SJCRH30 (cell line): ENCODE data around the gene SLC27A3. TPM values are rescaled to one million over a fixed set of nuclear protein-coding genes. Genes with fewer than 3 reads are reported as not detected.
"Not testable (repeated sequence)": the region's sequence is repeated elsewhere in the genome, so short reads cannot be mapped to it uniquely, and the experiment has no call there.

Source experiments
- DNase-seq, 2 experiments: peaks; one replicate each; pipeline ENCODE4 v3.0.0-alpha.2; 2015 to 2020
- H3K27ac ChIP-seq: fragments of 250-450 bp; sonication (Bioruptor Pico); 2 replicates; pipeline ENCODE4 v1.5.1; 2020; ENCODE audit warnings: mild to moderate bottlenecking, moderate library complexity
- H3K27me3 ChIP-seq: fragments of 250-450 bp; sonication (Bioruptor Pico); 2 replicates; pipeline ENCODE4 v1.5.1; 2020; ENCODE audit warnings: mild to moderate bottlenecking, moderate library complexity
- H3K36me3 ChIP-seq: fragments of 250-450 bp; sonication (Bioruptor Pico); 2 replicates; pipeline ENCODE4 v1.5.1; 2020; ENCODE audit warnings: mild to moderate bottlenecking, moderate library complexity
- H3K4me1 ChIP-seq: fragments of 250-450 bp; sonication (Bioruptor Pico); 2 replicates; pipeline ENCODE4 v1.5.1; 2020; ENCODE audit warnings: mild to moderate bottlenecking, moderate library complexity
- H3K4me3 ChIP-seq: fragments of 250-450 bp; sonication (Bioruptor Pico); 2 replicates; pipeline ENCODE4 v1.5.1; 2020; ENCODE audit warnings: mild to moderate bottlenecking, moderate library complexity
- H3K9me3 ChIP-seq: fragments of 250-450 bp; sonication (Bioruptor Pico); replicated peaks from 2 replicates; pipeline ENCODE4 v1.5.1; 2020; ENCODE audit warnings: mild to moderate bottlenecking, moderate library complexity
- total RNA-seq: library from RNA; depleted of rRNA; stranded (reverse); fragments of >200 nt; shearing (Covaris generic); gene quantifications from 2 replicates; pipeline ENCODE4 v1.2.3, GENCODE V29; 2014

Gene SLC27A3
- total RNA-seq, 1 experiment from 2014 or later, result 2.1 TPM

DNA sequence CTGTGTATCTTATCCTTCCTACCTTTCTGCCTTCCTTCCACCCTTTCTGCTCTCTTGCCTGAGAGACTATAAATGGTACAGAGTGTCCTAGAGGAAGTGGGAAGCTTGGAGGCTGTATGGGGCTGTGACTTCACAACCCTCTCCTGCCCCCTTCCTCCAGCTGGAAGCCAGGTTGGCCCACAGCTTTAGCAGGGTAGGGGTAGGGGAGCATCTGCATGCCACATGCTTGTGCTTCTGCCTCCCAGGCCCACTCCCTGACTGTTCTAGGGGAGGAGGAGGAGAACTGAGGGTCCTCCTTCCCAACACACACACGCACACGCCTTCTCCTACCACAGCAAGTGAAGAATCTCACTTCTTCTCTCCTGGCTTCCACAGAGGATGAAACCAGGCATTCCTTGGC lies 3.9 kb upstream of the SLC27A3 start:
- Histone ChIP-seq H3K27me3 (no peaks in the 10 kb centered on the region), H3K4me1 (no peaks in the 10 kb centered on the region), H3K27ac (no peak overlapping the region), H3K9me3 (no peaks in the 10 kb centered on the region), H3K4me3 (no peak overlapping the region), H3K36me3 (no peaks in the 10 kb centered on the region)
- DNase-seq, result no peak

DNA sequence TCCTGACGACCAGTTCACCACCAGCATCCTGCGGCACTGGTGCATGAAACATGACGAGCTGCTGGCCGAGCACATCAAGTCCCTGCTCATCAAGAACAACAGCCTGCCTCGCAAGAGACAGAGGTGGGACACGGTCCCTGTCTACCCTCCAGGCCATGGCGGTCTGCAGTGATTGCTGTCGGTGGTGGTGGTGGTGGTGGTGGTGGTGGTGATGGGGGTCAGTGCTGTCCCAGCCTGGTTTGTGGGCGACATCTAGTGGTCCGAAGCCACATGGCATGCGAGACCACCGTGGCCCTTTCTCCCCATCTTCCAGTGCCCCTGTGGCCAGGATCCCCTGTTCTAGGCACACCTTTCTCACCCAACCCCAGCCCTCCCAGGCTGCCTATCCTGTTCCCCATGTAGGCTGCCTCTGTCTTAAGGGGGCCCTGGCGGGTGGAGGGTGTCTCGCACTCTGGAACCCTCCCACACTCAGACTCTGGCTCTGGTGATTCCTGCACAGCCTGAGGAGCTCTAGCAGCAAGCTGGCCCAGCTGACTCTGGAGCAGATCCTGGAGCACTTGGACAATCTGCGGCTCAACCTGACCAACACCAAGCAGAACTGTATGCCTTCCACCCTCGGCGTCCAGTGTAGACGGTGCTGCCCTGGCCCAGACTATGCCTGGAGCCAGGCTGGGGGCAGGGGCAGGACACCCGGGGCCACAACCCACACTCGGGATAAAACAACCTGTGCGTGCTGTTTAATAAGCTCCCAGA lies 3.2 kb upstream of the SLC27A3 start:
- no peaks in the 10 kb centered on the region for H3K36me3 ChIP-seq

DNA sequence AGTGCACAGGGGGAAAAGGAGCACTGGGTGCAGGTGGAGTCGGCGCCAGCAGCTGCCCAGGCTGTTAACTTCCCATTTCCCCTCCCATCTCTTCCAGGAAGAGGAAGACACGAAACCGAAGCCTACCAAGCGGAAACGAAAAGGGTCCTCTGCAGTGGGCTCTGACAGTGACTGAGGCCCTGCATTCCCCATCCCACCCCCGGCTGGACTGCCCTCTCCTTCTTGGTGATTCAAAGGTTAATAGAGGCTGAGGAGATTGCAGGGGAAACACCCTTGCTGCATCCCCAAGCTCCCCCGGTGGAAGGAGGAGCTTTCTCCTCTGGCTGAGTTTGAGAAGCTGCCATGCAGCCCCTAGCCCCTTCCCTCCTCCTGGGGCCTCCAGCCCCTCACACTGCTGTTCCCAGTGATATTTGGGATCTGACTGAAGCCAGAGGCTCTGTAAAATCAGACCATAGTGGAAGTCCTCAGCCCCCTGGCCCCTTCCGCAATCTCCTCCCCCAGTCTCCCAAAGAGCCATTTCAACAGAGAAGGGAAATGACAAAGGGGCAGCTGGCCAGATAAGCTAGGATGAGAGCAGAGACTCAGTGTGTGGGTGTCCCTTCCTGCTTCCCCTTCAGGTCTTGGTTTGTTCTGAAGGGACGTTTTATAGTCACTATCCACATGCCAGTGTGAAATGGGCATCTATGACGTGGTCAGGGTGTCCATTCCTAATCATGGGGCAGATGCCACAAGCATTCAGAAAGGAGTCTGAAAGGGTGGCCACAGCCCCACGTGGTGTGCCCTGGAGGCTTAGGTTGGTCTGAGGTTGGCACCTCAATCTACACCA lies 1.9 kb upstream of the SLC27A3 start:
- H3K9me3 ChIP-seq, result no peaks in the 10 kb centered on the region
- DNase-seq, result no peak
- no peaks in the 10 kb centered on the region for H3K4me1 ChIP-seq
- H3K27me3 ChIP-seq, result no peaks in the 10 kb centered on the region
- no peak overlapping the region for H3K27ac ChIP-seq
- H3K4me3 ChIP-seq, result no peak overlapping the region
- no peaks in the 10 kb centered on the region for H3K36me3 ChIP-seq

More for the DNA sequence above, 3.2 kb upstream of the SLC27A3 start:
- Histone ChIP-seq H3K27me3 (no peaks in the 10 kb centered on the region), H3K4me3 (no peak overlapping the region), H3K27ac (no peak overlapping the region), H3K4me1 (no peaks in the 10 kb centered on the region), H3K9me3 (no peaks in the 10 kb centered on the region)
- peak; percentile 20 to 46 for DNase-seq

DNA sequence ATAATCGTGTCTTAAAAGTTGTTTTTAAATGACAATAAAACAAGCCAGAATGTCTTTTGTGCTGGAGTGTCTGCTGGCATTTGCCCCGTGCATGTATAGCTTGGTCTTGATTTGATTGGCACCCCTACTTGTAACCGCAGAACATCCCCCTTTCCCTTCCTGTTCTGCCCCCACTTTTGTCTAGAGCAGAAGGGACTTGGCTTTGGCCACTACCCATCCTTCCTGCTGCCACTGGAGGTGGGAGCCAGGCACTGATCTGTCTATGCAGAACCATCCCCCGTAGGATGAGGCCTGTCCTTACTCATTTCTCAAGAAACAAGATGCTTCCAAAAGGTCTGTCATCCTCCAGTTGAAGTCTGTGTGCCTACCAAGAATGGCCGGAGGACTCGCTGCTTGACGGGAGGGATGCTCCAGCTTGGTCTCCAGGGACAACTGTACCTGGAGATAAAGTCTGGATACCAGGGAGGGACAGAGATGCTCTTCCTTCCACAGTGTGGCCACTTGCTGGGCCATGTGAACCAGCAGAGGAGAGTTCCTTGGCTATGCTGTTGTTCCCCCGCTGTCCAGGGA lies 1.1 kb upstream of the SLC27A3 start:
- no peaks in the 10 kb centered on the region for H3K27me3 ChIP-seq
- no peaks in the 10 kb centered on the region for H3K4me1 ChIP-seq
- no peak for DNase-seq
- no peaks in the 10 kb centered on the region for H3K9me3 ChIP-seq
- no peak overlapping the region for H3K4me3 ChIP-seq
- no peaks in the 10 kb centered on the region for H3K36me3 ChIP-seq
- H3K27ac ChIP-seq, result no peak overlapping the region

DNA sequence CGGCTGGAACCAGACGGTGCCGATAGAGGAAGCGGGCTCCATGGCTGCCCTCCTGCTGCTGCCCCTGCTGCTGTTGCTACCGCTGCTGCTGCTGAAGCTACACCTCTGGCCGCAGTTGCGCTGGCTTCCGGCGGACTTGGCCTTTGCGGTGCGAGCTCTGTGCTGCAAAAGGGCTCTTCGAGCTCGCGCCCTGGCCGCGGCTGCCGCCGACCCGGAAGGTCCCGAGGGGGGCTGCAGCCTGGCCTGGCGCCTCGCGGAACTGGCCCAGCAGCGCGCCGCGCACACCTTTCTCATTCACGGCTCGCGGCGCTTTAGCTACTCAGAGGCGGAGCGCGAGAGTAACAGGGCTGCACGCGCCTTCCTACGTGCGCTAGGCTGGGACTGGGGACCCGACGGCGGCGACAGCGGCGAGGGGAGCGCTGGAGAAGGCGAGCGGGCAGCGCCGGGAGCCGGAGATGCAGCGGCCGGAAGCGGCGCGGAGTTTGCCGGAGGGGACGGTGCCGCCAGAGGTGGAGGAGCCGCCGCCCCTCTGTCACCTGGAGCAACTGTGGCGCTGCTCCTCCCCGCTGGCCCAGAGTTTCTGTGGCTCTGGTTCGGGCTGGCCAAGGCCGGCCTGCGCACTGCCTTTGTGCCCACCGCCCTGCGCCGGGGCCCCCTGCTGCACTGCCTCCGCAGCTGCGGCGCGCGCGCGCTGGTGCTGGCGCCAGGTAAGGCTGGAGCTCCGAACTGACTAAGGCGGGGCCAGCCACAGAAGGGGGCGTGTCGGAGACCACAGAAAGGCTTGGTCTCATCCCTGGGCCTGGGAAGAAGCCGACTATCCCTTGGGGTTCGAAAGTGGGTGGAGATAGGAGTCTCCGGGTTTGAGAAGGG lies 486 bp downstream of the SLC27A3 start:
- no peaks in the 10 kb centered on the region for H3K4me1 ChIP-seq
- peak; percentile 19 to 21 for DNase-seq

DNA sequence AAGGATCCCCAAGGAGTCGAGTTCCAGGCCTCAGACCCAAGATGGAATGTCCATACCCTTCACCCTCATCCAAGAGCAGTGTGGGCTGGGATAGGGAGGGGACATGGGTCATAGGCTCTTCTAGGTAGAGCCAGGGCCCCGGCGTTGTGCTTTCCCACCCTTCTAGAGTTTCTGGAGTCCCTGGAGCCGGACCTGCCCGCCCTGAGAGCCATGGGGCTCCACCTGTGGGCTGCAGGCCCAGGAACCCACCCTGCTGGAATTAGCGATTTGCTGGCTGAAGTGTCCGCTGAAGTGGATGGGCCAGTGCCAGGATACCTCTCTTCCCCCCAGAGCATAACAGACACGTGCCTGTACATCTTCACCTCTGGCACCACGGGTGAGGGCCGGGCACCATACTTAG lies 1.1 kb downstream of the SLC27A3 start:
- H3K9me3 ChIP-seq, result no peaks in the 10 kb centered on the region
- H3K27me3 ChIP-seq, result no peaks in the 10 kb centered on the region
- no peak overlapping the region for H3K27ac ChIP-seq
- no peak for DNase-seq
- no peaks in the 10 kb centered on the region for H3K4me1 ChIP-seq
- H3K36me3 ChIP-seq, result no peaks in the 10 kb centered on the region
- no peak overlapping the region; the same call in 1 of the 2 replicates for H3K4me3 ChIP-seq

More for the DNA sequence above, 486 bp downstream of the SLC27A3 start:
- Histone ChIP-seq H3K27me3 (no peaks in the 10 kb centered on the region), H3K9me3 (no peaks in the 10 kb centered on the region), H3K36me3 (no peaks in the 10 kb centered on the region), H3K27ac (no peak overlapping the region), H3K4me3 (peak overlapping the region; percentile 49)

DNA sequence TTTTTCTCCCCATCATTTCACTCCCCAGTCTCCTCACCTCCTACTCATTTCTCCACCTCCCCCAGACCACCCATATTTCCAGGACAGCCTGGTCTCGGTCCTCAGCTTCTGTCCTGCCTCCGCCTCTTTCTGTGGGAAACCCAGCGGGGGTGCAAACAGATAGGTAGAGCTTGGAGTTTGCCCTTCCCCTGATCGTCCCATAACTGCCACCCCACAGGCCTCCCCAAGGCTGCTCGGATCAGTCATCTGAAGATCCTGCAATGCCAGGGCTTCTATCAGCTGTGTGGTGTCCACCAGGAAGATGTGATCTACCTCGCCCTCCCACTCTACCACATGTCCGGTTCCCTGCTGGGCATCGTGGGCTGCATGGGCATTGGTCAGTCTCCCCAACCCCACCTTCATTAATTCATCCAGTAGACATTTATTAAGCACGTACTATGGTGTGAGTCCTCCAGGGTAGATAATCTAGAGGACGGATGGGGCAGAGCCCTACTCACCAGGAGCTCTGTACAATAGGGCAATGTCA lies 1.7 kb downstream of the SLC27A3 start:
- Histone ChIP-seq H3K9me3 (no peaks in the 10 kb centered on the region), H3K27ac (no peak overlapping the region), H3K27me3 (no peaks in the 10 kb centered on the region), H3K36me3 (no peaks in the 10 kb centered on the region), H3K4me1 (no peaks in the 10 kb centered on the region), H3K4me3 (no peak overlapping the region)
- DNase-seq, result no peak

DNA sequence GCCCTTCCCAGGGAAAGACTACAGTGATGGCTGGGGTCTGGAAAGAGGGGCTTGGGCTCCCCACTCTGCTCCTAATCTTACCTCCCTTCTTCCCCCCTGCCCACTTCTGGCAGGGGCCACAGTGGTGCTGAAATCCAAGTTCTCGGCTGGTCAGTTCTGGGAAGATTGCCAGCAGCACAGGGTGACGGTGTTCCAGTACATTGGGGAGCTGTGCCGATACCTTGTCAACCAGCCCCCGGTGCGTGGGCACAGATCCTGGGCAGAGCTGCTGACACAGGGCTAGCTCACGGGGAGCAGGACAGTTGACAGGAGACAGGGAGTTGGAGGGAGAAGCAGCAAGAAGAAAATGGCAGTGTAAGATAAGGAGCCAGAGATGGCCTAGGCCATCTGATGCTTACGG lies 2.4 kb downstream of the SLC27A3 start:
- Histone ChIP-seq H3K9me3 (no peaks in the 10 kb centered on the region), H3K4me1 (no peaks in the 10 kb centered on the region), H3K27ac (no peak overlapping the region), H3K36me3 (no peaks in the 10 kb centered on the region), H3K27me3 (no peaks in the 10 kb centered on the region), H3K4me3 (no peak overlapping the region)
- no peak for DNase-seq

DNA sequence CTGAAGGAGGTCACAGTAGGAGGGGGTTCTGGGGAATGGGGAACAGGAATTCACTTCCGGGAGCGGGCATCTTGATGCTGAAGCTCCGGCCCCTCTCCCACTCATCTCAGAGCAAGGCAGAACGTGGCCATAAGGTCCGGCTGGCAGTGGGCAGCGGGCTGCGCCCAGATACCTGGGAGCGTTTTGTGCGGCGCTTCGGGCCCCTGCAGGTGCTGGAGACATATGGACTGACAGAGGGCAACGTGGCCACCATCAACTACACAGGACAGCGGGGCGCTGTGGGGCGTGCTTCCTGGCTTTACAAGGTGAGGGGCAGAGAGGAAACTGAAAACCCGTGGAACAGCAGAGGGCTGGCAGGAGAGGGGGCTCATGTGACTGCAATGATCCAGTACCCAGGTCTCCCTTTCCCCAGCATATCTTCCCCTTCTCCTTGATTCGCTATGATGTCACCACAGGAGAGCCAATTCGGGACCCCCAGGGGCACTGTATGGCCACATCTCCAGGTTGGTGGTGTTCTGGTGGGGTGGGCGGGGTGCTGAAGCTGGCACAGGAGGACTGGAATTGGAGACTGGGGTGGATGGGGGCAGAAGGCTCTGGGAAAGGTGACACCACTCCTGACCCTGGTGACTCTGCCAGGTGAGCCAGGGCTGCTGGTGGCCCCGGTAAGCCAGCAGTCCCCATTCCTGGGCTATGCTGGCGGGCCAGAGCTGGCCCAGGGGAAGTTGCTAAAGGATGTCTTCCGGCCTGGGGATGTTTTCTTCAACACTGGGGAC lies 3.0 kb downstream of the SLC27A3 start:
- Histone ChIP-seq H3K36me3 (no peaks in the 10 kb centered on the region), H3K27me3 (no peaks in the 10 kb centered on the region), H3K9me3 (no peaks in the 10 kb centered on the region), H3K4me3 (no peak overlapping the region), H3K4me1 (no peaks in the 10 kb centered on the region), H3K27ac (no peak overlapping the region)
- no peak for DNase-seq

DNA sequence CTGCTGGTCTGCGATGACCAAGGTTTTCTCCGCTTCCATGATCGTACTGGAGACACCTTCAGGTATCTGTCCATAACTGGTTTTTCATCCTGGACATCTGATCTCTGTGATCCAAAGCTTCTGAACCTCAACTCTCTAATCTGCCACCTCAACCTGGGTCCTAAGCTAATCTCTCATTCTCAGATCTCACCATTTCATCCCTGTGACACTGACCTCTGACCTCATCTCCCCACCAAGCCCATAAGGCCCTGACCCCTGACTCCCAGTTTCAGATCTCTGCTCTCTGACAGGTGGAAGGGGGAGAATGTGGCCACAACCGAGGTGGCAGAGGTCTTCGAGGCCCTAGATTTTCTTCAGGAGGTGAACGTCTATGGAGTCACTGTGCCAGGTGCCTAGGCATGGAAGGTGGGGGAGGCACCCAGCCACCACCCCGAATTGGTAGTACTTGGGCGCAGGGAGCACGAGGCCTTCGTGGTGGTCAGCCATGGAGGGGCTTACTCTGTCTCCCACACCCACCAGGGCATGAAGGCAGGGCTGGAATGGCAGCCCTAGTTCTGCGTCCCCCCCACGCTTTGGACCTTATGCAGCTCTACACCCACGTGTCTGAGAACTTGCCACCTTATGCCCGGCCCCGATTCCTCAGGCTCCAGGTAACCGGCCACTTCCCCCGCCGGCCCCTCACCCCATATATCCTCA lies 3.8 kb downstream of the SLC27A3 start:
- Histone ChIP-seq H3K4me1 (no peaks in the 10 kb centered on the region), H3K9me3 (no peaks in the 10 kb centered on the region), H3K27ac (no peak overlapping the region), H3K36me3 (no peaks in the 10 kb centered on the region), H3K27me3 (no peaks in the 10 kb centered on the region), H3K4me3 (no peak overlapping the region)
- no peak for DNase-seq

DNA sequence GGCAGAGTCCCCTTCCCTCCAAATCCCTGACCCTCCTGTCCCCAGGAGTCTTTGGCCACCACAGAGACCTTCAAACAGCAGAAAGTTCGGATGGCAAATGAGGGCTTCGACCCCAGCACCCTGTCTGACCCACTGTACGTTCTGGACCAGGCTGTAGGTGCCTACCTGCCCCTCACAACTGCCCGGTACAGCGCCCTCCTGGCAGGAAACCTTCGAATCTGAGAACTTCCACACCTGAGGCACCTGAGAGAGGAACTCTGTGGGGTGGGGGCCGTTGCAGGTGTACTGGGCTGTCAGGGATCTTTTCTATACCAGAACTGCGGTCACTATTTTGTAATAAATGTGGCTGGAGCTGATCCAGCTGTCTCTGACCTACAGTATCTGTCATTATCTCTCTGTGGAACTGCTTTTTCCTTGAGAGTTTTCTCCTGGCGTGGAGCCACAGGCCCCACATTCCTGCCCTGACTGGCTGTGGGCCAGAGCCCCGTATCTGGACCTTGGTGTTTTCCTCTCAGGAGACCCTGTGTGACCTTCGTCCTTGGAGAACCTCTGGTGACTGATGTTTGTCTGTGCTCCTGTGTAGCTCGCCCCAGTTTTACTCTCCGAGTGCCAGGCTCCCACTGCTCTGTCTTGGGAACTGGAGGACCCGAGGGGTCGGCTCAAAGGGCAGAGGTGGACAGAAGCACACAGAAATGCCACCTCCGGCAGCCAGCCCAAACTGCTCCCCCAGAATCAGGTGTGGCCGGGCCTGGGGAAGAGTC lies 4.8 kb downstream of the SLC27A3 start:
- no peaks in the 10 kb centered on the region for H3K27me3 ChIP-seq
- H3K36me3 ChIP-seq, result no peaks in the 10 kb centered on the region
- no peak overlapping the region for H3K4me3 ChIP-seq
- H3K9me3 ChIP-seq, result no peaks in the 10 kb centered on the region
- no peak overlapping the region for H3K27ac ChIP-seq
- no peaks in the 10 kb centered on the region for H3K4me1 ChIP-seq
- no peak for DNase-seq

DNA sequence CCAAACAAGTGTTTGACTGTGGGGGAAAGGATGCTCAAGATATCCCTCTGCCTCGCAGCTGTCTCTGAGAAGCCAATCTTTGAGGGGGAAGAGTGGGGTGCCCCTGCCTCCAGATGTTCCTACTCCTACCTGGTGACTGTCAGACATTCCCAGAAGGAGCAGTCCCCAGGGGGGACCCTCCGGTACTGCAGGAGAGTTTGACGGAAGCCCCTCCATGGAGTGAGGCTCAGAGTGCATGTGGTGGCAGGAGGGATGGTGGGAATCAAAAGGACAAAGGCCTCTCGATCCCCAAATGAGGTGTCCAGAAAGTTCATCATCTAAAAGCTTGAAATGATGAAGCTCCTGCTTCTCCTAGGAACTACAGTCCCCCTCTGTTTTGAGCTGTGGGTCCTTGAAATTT lies 5.3 kb downstream of the SLC27A3 start:
- DNase-seq, result no peak
- H3K36me3 ChIP-seq, result no peaks in the 10 kb centered on the region
- no peaks in the 10 kb centered on the region for H3K4me1 ChIP-seq
- no peak overlapping the region for H3K4me3 ChIP-seq
- H3K9me3 ChIP-seq, result no peaks in the 10 kb centered on the region
- no peaks in the 10 kb centered on the region for H3K27me3 ChIP-seq
- no peak overlapping the region for H3K27ac ChIP-seq

DNA sequence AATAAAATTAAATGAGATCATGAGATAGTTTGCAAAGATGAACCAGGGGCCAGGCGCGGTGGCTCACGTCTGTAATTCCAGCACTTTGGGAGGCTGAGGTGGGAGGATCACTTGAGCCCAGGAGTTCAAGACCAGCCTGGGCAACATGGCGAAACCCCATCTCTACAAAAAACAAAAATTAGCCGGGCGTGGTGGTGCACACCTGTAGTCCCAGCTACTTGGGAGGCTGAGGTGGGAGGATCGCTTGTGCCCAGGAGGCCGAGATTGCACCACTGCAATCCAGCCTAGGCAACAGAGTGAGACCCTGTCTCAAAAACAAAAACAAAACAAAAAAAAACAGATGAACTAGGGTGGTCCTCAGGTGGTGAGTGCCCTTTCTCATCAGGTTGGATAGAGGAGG lies 7.4 kb downstream of the SLC27A3 start:
- H3K36me3 ChIP-seq, DNase-seq, H3K4me1 ChIP-seq, H3K27me3 ChIP-seq, H3K9me3 ChIP-seq: not testable (repeated sequence)
- Histone ChIP-seq H3K4me3 (peak overlapping the region; percentile 84), H3K27ac (peak overlapping the region; percentile 84; the same call in 1 of the 2 replicates)
